Measurements from ENCODE around the gene LSR. TPM values are rescaled to one million over a fixed set of nuclear protein-coding genes. Genes with fewer than 3 reads are reported as not detected.

The LSR gene
- total RNA-seq, 1 donor from 2014 or later: 0.83 TPM

DNA sequence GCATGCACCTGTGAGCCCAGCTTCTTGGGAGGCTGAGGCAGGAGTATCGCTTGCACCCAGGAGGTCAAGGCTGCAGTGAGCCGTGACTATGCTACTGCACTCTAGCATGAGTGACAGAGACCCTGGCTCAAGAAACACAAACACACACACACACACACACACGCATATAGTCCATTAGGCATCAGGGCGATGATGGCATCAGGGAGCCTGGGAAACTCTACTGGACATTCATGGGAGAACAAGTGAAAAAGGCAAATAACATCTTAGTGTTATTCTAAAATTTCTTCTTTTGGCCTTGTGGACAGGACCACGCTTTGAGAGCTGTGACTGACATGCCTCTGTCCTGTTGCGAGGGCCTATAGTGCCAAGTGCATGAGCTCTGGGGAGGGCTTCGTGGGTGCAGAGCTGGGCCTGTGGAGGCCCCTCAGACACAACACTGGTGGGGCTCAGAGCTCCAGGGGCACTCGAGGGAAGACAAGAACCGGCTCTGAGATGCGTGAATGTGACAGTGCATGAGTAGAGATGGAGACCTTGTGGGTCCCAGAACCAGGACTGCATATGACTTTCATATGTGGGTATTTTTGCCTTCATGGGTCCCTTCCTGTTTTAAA, 12.0 kb downstream of the LSR start:
- Mint-ChIP-seq H3K9me3 (ENCODE audit: unreplicated experiment) (no peaks in the 10 kb centered on the region), H3K27me3 (ENCODE audit: unreplicated experiment) (peaks cover 3% of the 10 kb centered on the region), H3K4me3 (ENCODE audit: unreplicated experiment) (no peak overlapping the region), H3K36me3 (ENCODE audit: unreplicated experiment) (peaks cover 2% of the 10 kb centered on the region), H3K27ac (ENCODE audit: unreplicated experiment) (no peak overlapping the region), H3K4me1 (ENCODE audit: unreplicated experiment) (peaks cover 11% of the 10 kb centered on the region)
- DNase-seq (ENCODE audit: extremely low spot score, unreplicated experiment): peak; percentile 74
- no peak for TF ChIP-seq CTCF (IDR thresholded peaks at IDR 0.05)

- Mint-ChIP-seq H3K4me3 (ENCODE audit: unreplicated experiment) (no peak overlapping the region), H3K27me3 (ENCODE audit: unreplicated experiment) (peaks cover under 1% of the 10 kb centered on the region), H3K36me3 (ENCODE audit: unreplicated experiment) (peaks cover 4% of the 10 kb centered on the region), H3K9me3 (ENCODE audit: unreplicated experiment) (no peaks in the 10 kb centered on the region), H3K4me1 (ENCODE audit: unreplicated experiment) (peaks cover 11% of the 10 kb centered on the region), H3K27ac (ENCODE audit: unreplicated experiment) (no peak overlapping the region)
- DNase-seq (ENCODE audit: extremely low spot score, unreplicated experiment): peak; percentile 51
- TF ChIP-seq CTCF (IDR thresholded peaks at IDR 0.05): no peak
Measured at GRCh38 chr19:35261356-35262100, 12.7 kb downstream of the LSR start.

DNA sequence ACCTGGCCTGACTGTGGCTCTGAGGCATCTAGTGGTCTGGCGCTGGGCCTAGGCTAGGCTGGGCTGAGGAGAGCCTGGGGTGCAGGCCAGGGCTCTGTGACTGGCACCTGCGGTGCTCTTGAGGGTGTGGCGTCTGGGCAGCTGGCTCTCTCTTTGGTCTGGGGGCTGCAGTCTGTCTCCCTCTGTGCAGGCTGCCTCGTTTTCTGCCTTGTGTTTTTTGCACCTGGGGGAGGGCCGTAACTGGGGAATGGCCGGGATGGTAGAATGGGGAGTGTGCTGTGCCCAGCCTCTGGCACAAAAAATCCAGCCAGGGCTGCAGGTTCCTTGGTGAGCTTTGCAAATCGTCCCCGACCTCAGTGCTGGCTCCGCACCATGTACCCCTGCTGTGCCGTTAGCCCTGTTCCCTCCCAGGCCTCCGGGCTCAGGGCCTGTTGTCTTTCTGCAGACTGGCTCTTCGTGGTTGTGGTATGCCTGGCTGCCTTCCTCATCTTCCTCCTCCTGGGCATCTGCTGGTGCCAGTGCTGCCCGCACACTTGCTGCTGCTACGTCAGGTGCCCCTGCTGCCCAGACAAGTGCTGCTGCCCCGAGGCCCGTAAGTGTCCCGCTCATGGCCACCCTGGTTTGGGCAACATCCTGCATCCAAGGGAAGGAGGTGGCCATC, 13.4 kb downstream of the LSR start:
- TF ChIP-seq CTCF (IDR thresholded peaks at IDR 0.05): no peak
- no peak overlapping the region for H3K27ac Mint-ChIP-seq (ENCODE audit: unreplicated experiment)
- H3K36me3 Mint-ChIP-seq (ENCODE audit: unreplicated experiment): peaks cover 4% of the 10 kb centered on the region
- DNase-seq (ENCODE audit: extremely low spot score, unreplicated experiment): peak; percentile 75
- H3K9me3 Mint-ChIP-seq (ENCODE audit: unreplicated experiment): no peaks in the 10 kb centered on the region
- H3K27me3 Mint-ChIP-seq (ENCODE audit: unreplicated experiment): no peaks in the 10 kb centered on the region
- H3K4me3 Mint-ChIP-seq (ENCODE audit: unreplicated experiment): no peak overlapping the region
- peaks cover 11% of the 10 kb centered on the region for H3K4me1 Mint-ChIP-seq (ENCODE audit: unreplicated experiment)

DNA sequence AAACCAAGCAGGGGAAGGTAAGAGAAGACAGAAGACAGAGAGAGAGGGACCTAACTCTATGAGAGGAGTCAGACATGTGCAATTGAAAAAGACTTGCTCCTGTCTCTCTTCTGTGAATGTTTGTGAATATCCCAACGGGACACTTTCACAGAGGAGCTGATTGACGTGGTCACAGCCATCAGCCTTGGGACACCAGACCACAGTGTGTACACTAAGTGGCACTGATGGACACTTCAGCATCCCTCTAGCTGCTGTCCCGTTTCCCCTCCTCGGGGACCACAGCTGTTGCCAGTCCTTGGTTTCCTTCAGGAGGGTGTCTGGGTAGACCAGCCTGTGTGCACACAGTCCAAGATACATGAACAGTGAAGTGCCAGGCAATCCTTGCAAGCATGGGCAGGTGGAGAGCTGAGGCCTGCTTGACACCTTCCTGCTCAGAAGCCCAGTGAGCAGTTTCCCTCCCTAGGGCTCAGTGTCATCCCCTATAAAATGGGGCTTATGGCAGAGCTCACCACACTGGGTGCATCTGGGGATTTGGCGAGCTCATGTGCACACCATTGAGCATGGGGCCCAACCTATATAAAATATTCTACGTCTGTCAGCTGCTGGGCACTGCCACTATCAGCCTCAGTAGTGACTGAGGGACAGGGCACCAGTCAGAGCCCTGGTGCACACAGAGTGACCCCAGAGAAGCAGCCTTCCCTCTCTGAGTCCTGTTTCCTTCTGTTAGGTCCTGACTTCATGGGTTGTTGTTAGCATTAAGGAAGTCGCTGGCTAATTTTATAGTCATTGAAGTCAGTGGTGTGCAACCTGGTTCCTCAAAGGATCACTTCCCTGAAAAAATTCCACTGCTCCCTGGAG, 15.7 kb downstream of the LSR start:
- Mint-ChIP-seq H3K9me3 (ENCODE audit: unreplicated experiment) (no peaks in the 10 kb centered on the region), H3K27me3 (ENCODE audit: unreplicated experiment) (no peaks in the 10 kb centered on the region), H3K4me3 (ENCODE audit: unreplicated experiment) (no peak overlapping the region), H3K36me3 (ENCODE audit: unreplicated experiment) (peaks cover 4% of the 10 kb centered on the region), H3K4me1 (ENCODE audit: unreplicated experiment) (peaks cover 12% of the 10 kb centered on the region), H3K27ac (ENCODE audit: unreplicated experiment) (no peak overlapping the region)
- TF ChIP-seq CTCF (IDR thresholded peaks at IDR 0.05): no peak
- peak; percentile 63 for DNase-seq (ENCODE audit: extremely low spot score, unreplicated experiment)
